H1 (cell line): ENCODE measurements around the gene DGKI. TPM values are rescaled to one million over a fixed set of nuclear protein-coding genes. Genes with fewer than 3 reads are reported as not detected.

Experiments used
- EP300 ChIP-seq, 2 experiments: IDR thresholded peaks; 1 replicate in 1 of 2; 2 replicates in 1 of 2; pipeline ENCODE4 v1.6.1; 2011 to 2012; ENCODE audit warnings: low read depth in 2 of 2, low read length in 2 of 2, mild to moderate bottlenecking in 2 of 2, borderline replicate concordance in 1 of 2, inconsistent platforms in 1 of 2, moderate library complexity in 1 of 2
- RAD21 ChIP-seq, 2 experiments: IDR thresholded peaks in 1 of 2; conservative IDR thresholded peaks in 1 of 2; 2 replicates each; pipeline ENCODE4 v1.6.1; 2011; ENCODE audit warnings: low read depth in 2 of 2, low read length in 2 of 2, improper control_type of control experiment in 1 of 2, inconsistent platforms in 1 of 2, mild to moderate bottlenecking in 1 of 2, moderate library complexity in 1 of 2
- SIRT6 ChIP-seq: IDR thresholded peaks from one replicate; pipeline ENCODE4 v1.7.1; 2012; ENCODE audit warnings: low read length, inconsistent platforms
- polyA plus RNA-seq, 7 experiments: library from polyadenylated mRNA; depleted of rRNA in 3 of 7; stranded (reverse) in 5 of 7; unstranded in 2 of 7; fragments of >200 nt in 5 of 7; fragments of 200-250 nt in 2 of 7; gene quantifications; 1 replicate in 5 of 7; 2 replicates in 1 of 7; 4 replicates in 1 of 7; pipeline versions ENCODE4 v1.2.1 to v1.2.3, GENCODE V29; 2011 to 2013; ENCODE audit warnings: missing spikeins in 2 of 7, mixed read lengths in 2 of 7
- total RNA-seq: library from RNA; stranded (reverse); fragmentation: NEBNext Ultra II Directional; extraction: Animal tissue kit (Norgen Biotek cat#: 25700); gene quantifications from 2 replicates; pipeline ENCODE4 v1.2.1, GENCODE V29; 2021
- TF ChIP-seq, protein P1 (sequence below): IDR thresholded peaks from 2 replicates; pipeline ENCODE4 v1.6.1; 2011; ENCODE audit warnings: low read depth, mild to moderate bottlenecking, low read length; ENCODE audit not compliant: insufficient read depth
- TF ChIP-seq, protein P2 (sequence below), 3 experiments: IDR thresholded peaks; 1 replicate in 2 of 3; 2 replicates in 1 of 3; pipeline versions ENCODE4 v1.5.1 to v1.6.1; 2011; ENCODE audit warnings: low read length in 3 of 3, mild to moderate bottlenecking in 3 of 3, inconsistent platforms in 2 of 3, low read depth in 1 of 3, moderate library complexity in 1 of 3; ENCODE audit not compliant: insufficient read depth in 1 of 3; ENCODE audit errors: control extremely low read depth in 1 of 3

Gene DGKI
- total and polyA plus RNA-seq, 2 of the 8 experiments (the other 6 are each of a cell fraction or from before 2014, with no cell fraction given) = 0.20 to 0.71 TPM

GRCh38 chr7:137674048-137674447, 172.7 kb downstream of the DGKI start (continued):
- TF ChIP-seq EP300 (IDR thresholded peaks at IDR 0.05; ENCODE audit: borderline replicate concordance in 1 of 2, low read depth in 2 of 2, low read length in 2 of 2) (no peak), SIRT6 (no peak), RAD21 (IDR thresholded peaks at IDR 0.05 in 1 of 2, conservative IDR thresholded peaks at IDR 0.05 in 1 of 2; ENCODE audit: low read depth in 2 of 2, low read length in 2 of 2) (no peak)
- TF ChIP-seq, protein P1, sequence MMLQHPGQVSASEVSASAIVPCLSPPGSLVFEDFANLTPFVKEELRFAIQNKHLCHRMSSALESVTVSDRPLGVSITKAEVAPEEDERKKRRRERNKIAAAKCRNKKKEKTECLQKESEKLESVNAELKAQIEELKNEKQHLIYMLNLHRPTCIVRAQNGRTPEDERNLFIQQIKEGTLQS = no peak
- TF ChIP-seq, protein P2, sequence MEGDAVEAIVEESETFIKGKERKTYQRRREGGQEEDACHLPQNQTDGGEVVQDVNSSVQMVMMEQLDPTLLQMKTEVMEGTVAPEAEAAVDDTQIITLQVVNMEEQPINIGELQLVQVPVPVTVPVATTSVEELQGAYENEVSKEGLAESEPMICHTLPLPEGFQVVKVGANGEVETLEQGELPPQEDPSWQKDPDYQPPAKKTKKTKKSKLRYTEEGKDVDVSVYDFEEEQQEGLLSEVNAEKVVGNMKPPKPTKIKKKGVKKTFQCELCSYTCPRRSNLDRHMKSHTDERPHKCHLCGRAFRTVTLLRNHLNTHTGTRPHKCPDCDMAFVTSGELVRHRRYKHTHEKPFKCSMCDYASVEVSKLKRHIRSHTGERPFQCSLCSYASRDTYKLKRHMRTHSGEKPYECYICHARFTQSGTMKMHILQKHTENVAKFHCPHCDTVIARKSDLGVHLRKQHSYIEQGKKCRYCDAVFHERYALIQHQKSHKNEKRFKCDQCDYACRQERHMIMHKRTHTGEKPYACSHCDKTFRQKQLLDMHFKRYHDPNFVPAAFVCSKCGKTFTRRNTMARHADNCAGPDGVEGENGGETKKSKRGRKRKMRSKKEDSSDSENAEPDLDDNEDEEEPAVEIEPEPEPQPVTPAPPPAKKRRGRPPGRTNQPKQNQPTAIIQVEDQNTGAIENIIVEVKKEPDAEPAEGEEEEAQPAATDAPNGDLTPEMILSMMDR (IDR thresholded peaks at IDR 0.05; ENCODE audit: control extremely low read depth in 1 of 3, insufficient read depth in 1 of 3, low read depth in 1 of 3, low read length in 3 of 3) = no peak
